Fibroblast of lung (primary cell): ENCODE results near the gene MAPT. TPM values are rescaled to one million over a fixed set of nuclear protein-coding genes. Genes with fewer than 3 reads are reported as not detected.

Source experiments
- DNase-seq, 2 donors: peaks; one replicate each; pipeline versions ENCODE4 v3.0.0 to v3.0.0-alpha.2; 2010; ENCODE audit warnings: low read depth in 2 of 2
- H2AFZ ChIP-seq: 2 replicates; pipeline ENCODE4 v1.5.1; 2012; ENCODE audit warnings: low read length, control low read depth, inconsistent platforms
- H3K27ac ChIP-seq: 2 replicates; pipeline ENCODE4 v1.5.1; 2011; ENCODE audit warnings: low read length, control low read depth; ENCODE audit not compliant: insufficient read depth
- H3K27me3 ChIP-seq: 2 replicates; pipeline ENCODE4 v1.5.1; 2011; ENCODE audit warnings: mild to moderate bottlenecking, low read length; ENCODE audit not compliant: control insufficient read depth, insufficient read depth
- H3K36me3 ChIP-seq: 2 replicates; pipeline ENCODE4 v1.5.1; 2011; ENCODE audit warnings: low read length; ENCODE audit not compliant: control insufficient read depth, insufficient read depth
- H3K4me1 ChIP-seq: 2 replicates; pipeline ENCODE4 v1.5.1; 2011; ENCODE audit warnings: low read length; ENCODE audit not compliant: control insufficient read depth, insufficient read depth; ENCODE audit errors: extremely low read depth
- H3K4me2 ChIP-seq: 2 replicates; pipeline ENCODE4 v1.5.1; 2011; ENCODE audit warnings: low read length, control low read depth; ENCODE audit not compliant: insufficient read depth; ENCODE audit errors: extremely low read depth
- H3K4me3 ChIP-seq, 4 experiments: fragments of 200-600 bp in 1 of 4; sonication (generic) in 1 of 4; replicated peaks in 1 of 4; 2 replicates each; pipeline ENCODE4 v1.5.1; 2011 to 2016; ENCODE audit warnings: low read length in 4 of 4, low read depth in 3 of 4, mild to moderate bottlenecking in 3 of 4, control low read depth in 2 of 4, inconsistent platforms in 1 of 4, mixed read lengths in 1 of 4; ENCODE audit not compliant: insufficient read depth in 1 of 4; ENCODE audit errors: control extremely low read depth in 1 of 4
- H3K79me2 ChIP-seq: 2 replicates; pipeline ENCODE4 v1.5.1; 2012; ENCODE audit warnings: mild to moderate bottlenecking, low read length, inconsistent platforms; ENCODE audit not compliant: control insufficient read depth, insufficient read depth
- H3K9ac ChIP-seq: 2 replicates; pipeline ENCODE4 v1.5.1; 2011; ENCODE audit warnings: mild to moderate bottlenecking, low read length, control low read depth; ENCODE audit not compliant: insufficient read depth
- H3K9me3 ChIP-seq: 2 replicates; pipeline ENCODE4 v1.5.1; 2012; ENCODE audit warnings: low read depth, low read length; ENCODE audit not compliant: control insufficient read depth, insufficient read depth
- H4K20me1 ChIP-seq: 2 replicates; pipeline ENCODE4 v1.5.1; 2011; ENCODE audit warnings: low read length; ENCODE audit not compliant: control insufficient read depth, insufficient read depth; ENCODE audit errors: extremely low read depth
- CTCF ChIP-seq, 2 donors: IDR thresholded peaks in 1 of 2; conservative IDR thresholded peaks in 1 of 2; 1 replicate in 1 of 2; 2 replicates in 1 of 2; pipeline ENCODE4 v1.5.1; 2011 to 2012; ENCODE audit warnings: low read length in 2 of 2, control low read depth in 1 of 2, inconsistent platforms in 1 of 2, low read depth in 1 of 2, mild to moderate bottlenecking in 1 of 2
- EZH2 ChIP-seq: IDR thresholded peaks from 2 replicates; pipeline ENCODE4 v1.5.1; 2012; ENCODE audit warnings: low read length, control low read depth, mild to moderate bottlenecking; ENCODE audit errors: missing control alignments
- polyA plus RNA-seq, 2 donors: library from polyadenylated mRNA; depleted of rRNA in 1 of 2; stranded (reverse) in 1 of 2; unstranded in 1 of 2; fragments of >200 nt; gene quantifications; 2 replicates each; pipeline ENCODE4 v1.2.1, GENCODE V29; 2011 to 2012; ENCODE audit warnings: missing spikeins in 1 of 2
- total RNA-seq: library from RNA; depleted of rRNA; stranded (reverse); fragments of >200 nt; gene quantifications from 2 replicates; pipeline ENCODE4 v1.2.1, GENCODE V29; 2014

MAPT gene
- total and polyA plus RNA-seq, 2 donors (not counting 1 experiment from before 2014, with no cell fraction given), result 0.09 to 0.50 TPM

- Histone ChIP-seq H4K20me1 (no peaks in the 10 kb centered on the region), H2AFZ (no peak overlapping the region), H3K27me3 (peaks cover 3% of the 10 kb centered on the region), H3K4me1 (no peaks in the 10 kb centered on the region), H3K36me3 (no peaks in the 10 kb centered on the region), H3K79me2 (no peaks in the 10 kb centered on the region), H3K9me3 (no peaks in the 10 kb centered on the region), H3K9ac (no peak overlapping the region), H3K4me2 (no peak overlapping the region), H3K4me3 (no peak overlapping the region), H3K27ac (no peak overlapping the region)
- TF ChIP-seq CTCF (conservative IDR thresholded peaks at IDR 0.05 in 1 of 2, IDR thresholded peaks at IDR 0.05 in 1 of 2; ENCODE audit: low read depth in 1 of 2, low read length in 2 of 2) (no peak), EZH2 (no peak)
- no peak for DNase-seq
Observed at GRCh38 chr17:46000292-46000691, 105.9 kb downstream of the MAPT start.

- no peak overlapping the region for H3K4me3 ChIP-seq
- H3K4me2 ChIP-seq, result no peak overlapping the region
- no peak overlapping the region for H3K27ac ChIP-seq
- no peak overlapping the region for H2AFZ ChIP-seq
- no peaks in the 10 kb centered on the region for H3K79me2 ChIP-seq
- no peaks in the 10 kb centered on the region for H3K9me3 ChIP-seq
- no peaks in the 10 kb centered on the region for H4K20me1 ChIP-seq
- peaks cover 3% of the 10 kb centered on the region for H3K27me3 ChIP-seq
- DNase-seq, result no peak
- no peaks in the 10 kb centered on the region for H3K4me1 ChIP-seq
- TF ChIP-seq CTCF (conservative IDR thresholded peaks at IDR 0.05 in 1 of 2, IDR thresholded peaks at IDR 0.05 in 1 of 2; ENCODE audit: low read depth in 1 of 2, low read length in 2 of 2), result no peak
- no peak for TF ChIP-seq EZH2
- no peaks in the 10 kb centered on the region for H3K36me3 ChIP-seq
- no peak overlapping the region for H3K9ac ChIP-seq
Observed at GRCh38 chr17:46000757-46001156, 106.4 kb downstream of the MAPT start.

GRCh38 chr17:46001390-46002310 is 107.3 kb downstream of the MAPT start:
- DNase-seq, result no peak
- no peak overlapping the region for H3K4me2 ChIP-seq

More at GRCh38 chr17:46001390-46002310, 107.3 kb downstream of the MAPT start:
- H3K9me3 ChIP-seq, result no peaks in the 10 kb centered on the region
- no peak overlapping the region for H2AFZ ChIP-seq
- no peaks in the 10 kb centered on the region for H3K36me3 ChIP-seq
- no peak overlapping the region for H3K27ac ChIP-seq
- no peaks in the 10 kb centered on the region for H4K20me1 ChIP-seq
- TF ChIP-seq CTCF (conservative IDR thresholded peaks at IDR 0.05 in 1 of 2, IDR thresholded peaks at IDR 0.05 in 1 of 2; ENCODE audit: low read depth in 1 of 2, low read length in 2 of 2), result no peak
- no peak for TF ChIP-seq EZH2
- no peaks in the 10 kb centered on the region for H3K4me1 ChIP-seq
- H3K27me3 ChIP-seq, result peaks cover 3% of the 10 kb centered on the region
- no peak overlapping the region for H3K9ac ChIP-seq
- no peak overlapping the region for H3K4me3 ChIP-seq
- H3K79me2 ChIP-seq, result no peaks in the 10 kb centered on the region
